ENCODE measurements around the gene SESN1. TPM values are rescaled to one million over a fixed set of nuclear protein-coding genes. Genes with fewer than 3 reads are reported as not detected.

The SESN1 gene
- total RNA-seq, 4 donors from 2014 or later, result 50.7 to 80.9 (median 61.8) TPM

DNA sequence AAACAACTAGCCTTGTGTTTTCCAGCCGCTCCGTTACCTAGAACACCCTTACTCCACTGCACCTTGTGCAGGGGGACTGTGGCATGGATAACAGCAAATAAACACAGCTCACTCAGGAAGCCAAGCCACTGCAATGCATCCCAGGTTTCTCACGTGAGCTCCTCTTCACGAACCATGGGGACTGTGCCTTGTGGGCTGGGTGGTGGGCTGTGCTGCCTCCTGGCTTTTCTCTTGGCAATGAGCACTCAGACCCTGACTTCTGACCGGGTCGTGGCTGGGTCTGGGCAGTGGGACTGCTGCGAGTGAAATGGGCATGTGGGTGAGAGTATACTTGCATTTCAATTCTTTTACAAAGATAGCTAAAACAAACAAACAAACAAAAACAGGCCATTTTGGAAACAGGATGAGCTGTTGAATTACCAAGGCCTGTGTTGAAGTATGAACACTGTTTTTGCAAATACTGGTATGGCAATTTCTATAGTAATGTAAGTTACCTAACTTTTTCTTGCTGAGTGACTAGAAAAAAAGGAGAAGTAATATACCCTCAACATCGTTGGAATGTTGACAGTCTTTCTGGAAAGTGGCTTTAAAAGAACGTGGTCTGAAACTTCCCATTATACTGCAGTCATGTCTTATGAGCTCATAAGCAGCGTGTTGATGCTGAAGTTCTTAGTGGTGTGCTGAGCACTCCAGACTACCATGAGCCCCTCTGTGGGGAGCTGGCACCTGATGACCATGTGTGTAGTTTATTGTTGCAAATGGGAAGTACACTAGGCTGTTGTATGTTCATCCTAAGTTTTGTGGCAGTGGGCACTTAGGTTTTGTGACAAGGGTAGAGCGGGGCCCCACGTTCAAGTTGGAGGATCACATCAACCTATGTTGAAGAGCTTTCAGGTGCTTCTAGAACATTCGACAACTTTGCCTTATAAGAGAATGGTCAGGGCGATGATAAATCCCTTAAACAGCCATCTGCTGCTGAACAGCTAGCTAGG is 126.0 kb downstream of the SESN1 start:
- no peak overlapping the region for H3K27ac ChIP-seq (replicated peaks in 1 of 4)
- TF ChIP-seq EP300 (IDR thresholded peaks at IDR 0.05) (no peak), POLR2A (IDR thresholded peaks at IDR 0.05; ENCODE audit: low read depth) (no peak), POLR2AphosphoS5 (IDR thresholded peaks at IDR 0.05) (no peak)
- TF ChIP-seq, protein P1, sequence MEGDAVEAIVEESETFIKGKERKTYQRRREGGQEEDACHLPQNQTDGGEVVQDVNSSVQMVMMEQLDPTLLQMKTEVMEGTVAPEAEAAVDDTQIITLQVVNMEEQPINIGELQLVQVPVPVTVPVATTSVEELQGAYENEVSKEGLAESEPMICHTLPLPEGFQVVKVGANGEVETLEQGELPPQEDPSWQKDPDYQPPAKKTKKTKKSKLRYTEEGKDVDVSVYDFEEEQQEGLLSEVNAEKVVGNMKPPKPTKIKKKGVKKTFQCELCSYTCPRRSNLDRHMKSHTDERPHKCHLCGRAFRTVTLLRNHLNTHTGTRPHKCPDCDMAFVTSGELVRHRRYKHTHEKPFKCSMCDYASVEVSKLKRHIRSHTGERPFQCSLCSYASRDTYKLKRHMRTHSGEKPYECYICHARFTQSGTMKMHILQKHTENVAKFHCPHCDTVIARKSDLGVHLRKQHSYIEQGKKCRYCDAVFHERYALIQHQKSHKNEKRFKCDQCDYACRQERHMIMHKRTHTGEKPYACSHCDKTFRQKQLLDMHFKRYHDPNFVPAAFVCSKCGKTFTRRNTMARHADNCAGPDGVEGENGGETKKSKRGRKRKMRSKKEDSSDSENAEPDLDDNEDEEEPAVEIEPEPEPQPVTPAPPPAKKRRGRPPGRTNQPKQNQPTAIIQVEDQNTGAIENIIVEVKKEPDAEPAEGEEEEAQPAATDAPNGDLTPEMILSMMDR (IDR thresholded peaks at IDR 0.05), result no peak

DNA sequence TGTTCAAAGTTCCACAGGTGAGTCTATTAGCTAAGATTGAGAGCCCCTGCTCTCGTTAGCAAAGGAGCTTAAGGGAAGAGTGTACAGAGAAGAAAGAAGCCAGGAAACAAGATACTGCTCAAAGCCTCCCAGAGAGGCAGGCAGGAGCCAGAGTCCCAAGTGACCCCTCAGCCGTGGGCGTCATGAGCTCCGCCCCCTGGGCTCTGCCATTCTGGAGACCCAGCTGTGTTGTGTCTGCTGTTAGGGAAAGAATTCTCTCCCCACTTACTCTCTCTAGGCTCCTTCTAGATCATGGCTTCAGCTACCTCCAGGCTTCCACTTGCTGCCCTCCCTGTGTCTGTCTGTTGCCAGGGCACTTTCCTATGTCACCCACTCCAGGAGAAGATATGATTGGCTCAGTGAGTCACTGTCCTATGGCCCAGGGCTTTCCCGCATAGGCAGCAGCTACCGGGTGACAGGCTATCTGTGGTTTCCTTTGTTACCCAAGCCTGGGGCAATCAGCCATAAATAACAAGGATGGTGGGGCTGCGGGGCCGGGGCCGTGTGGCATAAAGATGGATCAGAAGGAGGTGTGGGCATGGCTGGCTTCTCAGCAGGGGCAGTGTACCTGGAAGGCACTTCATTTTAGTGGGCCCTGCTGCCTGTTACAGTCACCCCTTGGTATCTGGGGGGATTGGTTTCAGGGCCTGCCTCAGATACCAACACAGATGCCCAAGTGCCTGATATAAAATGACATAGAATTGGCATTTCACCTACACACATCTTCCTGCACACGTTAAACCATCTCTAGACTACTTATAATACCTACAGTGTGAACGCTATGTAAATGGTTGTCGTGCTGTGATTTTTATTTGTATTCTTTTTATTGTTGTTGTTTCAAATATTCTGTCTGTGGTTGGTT is 127.5 kb downstream of the SESN1 start:
- H3K27me3 ChIP-seq, result no peaks in the 10 kb centered on the region
- H3K36me3 ChIP-seq, result no peaks in the 10 kb centered on the region
- H3K9me3 ChIP-seq, result no peaks in the 10 kb centered on the region
- peaks cover 7 to 20% (median 12%) of the 10 kb centered on the region in 4 donors for H3K4me1 ChIP-seq
- intact Hi-C loops (cut with DNase I), result no loop called here
- no peak overlapping the region for H3K4me3 ChIP-seq
- no peak for DNase-seq (ENCODE audit: extremely low spot score)
- H3K27ac ChIP-seq (replicated peaks in 1 of 4), result no peak overlapping the region
- WGBS, result 57% methylated on average over 11 of the region's 12 CpGs
- no peak for TF ChIP-seq EP300 (IDR thresholded peaks at IDR 0.05)
- TF ChIP-seq, protein P1 (IDR thresholded peaks at IDR 0.05), result no peak

More for the DNA sequence above, 126.0 kb downstream of the SESN1 start:
- Histone ChIP-seq H3K27me3 (no peaks in the 10 kb centered on the region), H3K4me1 (peaks cover 0 to 20% (median 4%) of the 10 kb centered on the region in 4 donors), H3K4me3 (no peak overlapping the region), H3K36me3 (no peaks in the 10 kb centered on the region), H3K9me3 (no peaks in the 10 kb centered on the region)
- intact Hi-C loops (cut with DNase I), result no loop called here
- peak; percentile 91 for DNase-seq (ENCODE audit: extremely low spot score)
- WGBS, result 88% methylated on average over 14 of the region's 14 CpGs

DNA sequence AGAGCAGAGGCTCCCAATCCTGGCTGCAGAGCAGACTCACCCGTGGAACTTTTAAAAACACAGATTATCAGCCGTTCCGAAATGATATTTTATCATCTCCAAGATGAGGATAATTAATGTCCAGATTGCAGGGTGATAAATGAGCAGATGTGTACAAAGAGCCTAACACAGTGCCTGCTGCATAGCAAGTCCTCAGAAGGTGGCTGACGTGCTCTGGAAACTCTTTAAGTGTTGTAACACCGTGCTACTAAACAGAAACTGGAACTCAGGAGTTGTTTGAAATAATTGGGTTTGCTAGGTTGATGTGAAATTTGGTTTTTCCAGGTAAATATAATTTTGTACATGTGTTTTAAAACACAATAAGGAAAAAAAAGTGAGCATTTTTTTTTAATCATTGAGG is 128.4 kb downstream of the SESN1 start:
- Histone ChIP-seq H3K9me3 (no peaks in the 10 kb centered on the region), H3K36me3 (no peaks in the 10 kb centered on the region), H3K27ac (replicated peaks in 1 of 4) (no peak overlapping the region), H3K4me3 (no peak overlapping the region), H3K27me3 (no peaks in the 10 kb centered on the region), H3K4me1 (peaks cover 15 to 24% (median 18%) of the 10 kb centered on the region in 4 donors)
- TF ChIP-seq POLR2A (IDR thresholded peaks at IDR 0.05; ENCODE audit: low read depth) (no peak), POLR2AphosphoS5 (IDR thresholded peaks at IDR 0.05) (no peak), EP300 (IDR thresholded peaks at IDR 0.05) (no peak)
- TF ChIP-seq, protein P1 (IDR thresholded peaks at IDR 0.05), result no peak
- 93% methylated on average over 5 of the region's 5 CpGs for WGBS
- intact Hi-C loops (cut with DNase I), result no loop called here
- no peak for DNase-seq (ENCODE audit: extremely low spot score)

DNA sequence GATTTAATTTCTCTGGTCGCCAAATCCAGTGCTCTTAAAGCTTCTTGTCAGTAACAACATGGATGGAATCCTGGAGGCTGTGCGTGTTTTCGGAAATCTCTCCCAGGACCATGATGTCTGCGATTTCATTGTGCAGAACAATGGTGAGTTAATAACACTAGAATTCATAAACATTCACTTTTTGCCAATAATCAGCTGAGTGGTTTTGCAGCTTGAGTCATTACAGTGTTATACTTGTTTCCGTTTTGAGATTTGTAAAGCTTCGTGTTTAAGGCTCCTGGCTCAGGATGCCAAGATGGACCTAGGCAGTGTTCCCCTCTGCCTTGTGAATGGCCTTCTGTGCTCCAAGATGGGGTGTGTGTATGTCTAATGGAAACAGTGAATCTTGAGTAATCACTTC is 132.7 kb downstream of the SESN1 start:
- no peaks in the 10 kb centered on the region for H3K27me3 ChIP-seq
- H3K4me3 ChIP-seq, result no peak overlapping the region
- WGBS, result 24% methylated on average over 6 of the region's 6 CpGs
- no peaks in the 10 kb centered on the region for H3K9me3 ChIP-seq
- DNase-seq (ENCODE audit: extremely low spot score), result no peak
- H3K4me1 ChIP-seq, result peaks cover 10 to 51% (median 42%) of the 10 kb centered on the region in 4 donors
- intact Hi-C loops (cut with DNase I), result no loop called here
- TF ChIP-seq, protein P1 (IDR thresholded peaks at IDR 0.05), result no peak
- TF ChIP-seq POLR2A (IDR thresholded peaks at IDR 0.05; ENCODE audit: low read depth), result no peak
- TF ChIP-seq POLR2AphosphoS5 (IDR thresholded peaks at IDR 0.05), result peak; percentile 58 to 73
- peak; percentile 63 for TF ChIP-seq EP300 (IDR thresholded peaks at IDR 0.05)
- peak overlapping the region; percentile 70 to 71 (median 71) for H3K27ac ChIP-seq (replicated peaks in 1 of 4)
- H3K36me3 ChIP-seq, result no peaks in the 10 kb centered on the region

Measured in esophagus muscularis mucosa (tissue), 4 donors.